ENCODE results near the gene B4GALT5.
"Not testable (repeated sequence)": the region's sequence is repeated elsewhere in the genome, so short reads cannot be mapped to it uniquely, and the experiment has no call there.

B4GALT5 gene

GRCh38 chr20:49677777-49678758 is 35.6 kb downstream of the B4GALT5 start:
- no peak for DNase-seq

- DNase-seq, result peak; percentile 60
Measured at GRCh38 chr20:49676581-49677291, 36.9 kb downstream of the B4GALT5 start.

- DNase-seq, result peak; percentile 46
Measured at GRCh38 chr20:49675368-49676151, 38.1 kb downstream of the B4GALT5 start.

- peak; percentile 69 for DNase-seq
Measured at GRCh38 chr20:49674383-49675352, 39.0 kb downstream of the B4GALT5 start.

- no peak for DNase-seq
Measured at GRCh38 chr20:49672096-49672664, 41.5 kb downstream of the B4GALT5 start.

GRCh38 chr20:49671433-49671832 is 42.2 kb downstream of the B4GALT5 start:
- no peak for DNase-seq

- no peak for DNase-seq
Measured at GRCh38 chr20:49669601-49670189, 44.0 kb downstream of the B4GALT5 start.

- DNase-seq, result not testable (repeated sequence)
Measured at GRCh38 chr20:49668878-49669195, 44.8 kb downstream of the B4GALT5 start.

GRCh38 chr20:49668181-49668877 is 45.3 kb downstream of the B4GALT5 start:
- no peak for DNase-seq

- DNase-seq, result no peak
Measured at GRCh38 chr20:49666911-49667310, 46.8 kb downstream of the B4GALT5 start.

GRCh38 chr20:49665796-49666195 is 47.9 kb downstream of the B4GALT5 start:
- no peak for DNase-seq

- no peak for DNase-seq
Measured at GRCh38 chr20:49664612-49665313, 48.9 kb downstream of the B4GALT5 start.

- no peak for DNase-seq
Measured at GRCh38 chr20:49663112-49663511, 50.6 kb downstream of the B4GALT5 start.

GRCh38 chr20:49661560-49662329 is 51.9 kb downstream of the B4GALT5 start:
- no peak for DNase-seq

GRCh38 chr20:49660912-49661311 is 52.8 kb downstream of the B4GALT5 start:
- no peak for DNase-seq

- DNase-seq, result no peak
Measured at GRCh38 chr20:49659056-49659455, 54.6 kb downstream of the B4GALT5 start.

GRCh38 chr20:49658508-49658907 is 55.2 kb downstream of the B4GALT5 start:
- no peak for DNase-seq

GRCh38 chr20:49657118-49657901 is 56.4 kb downstream of the B4GALT5 start:
- peak; percentile 60 for DNase-seq

All from fibroblast of skin of right quadriceps (primary cell).